Testis (tissue), 2 donors: ENCODE measurements around the gene CCDC191.

ENCODE experiments used
- CTCF ChIP-seq, 3 experiments: fragments of 450-650 bp in 2 of 3; fragments of 200-600 bp in 1 of 3; sonication (generic) in 1 of 3; IDR thresholded peaks; one replicate each; pipeline ENCODE4 v1.5.1; 2016 to 2019; ENCODE audit warnings: antibody characterized with exemption in 3 of 3, mild to moderate bottlenecking in 2 of 3, moderate library complexity in 1 of 3
- POLR2A ChIP-seq: fragments of 450-650 bp; IDR thresholded peaks from one replicate; pipeline ENCODE4 v1.6.1; 2017; ENCODE audit warnings: antibody characterized with exemption, mild to moderate bottlenecking, moderate library complexity

GRCh38 chr3:113977822-113978221 lies 78.5 kb downstream of the CCDC191 start:
- TF ChIP-seq CTCF (IDR thresholded peaks at IDR 0.05) (no peak), POLR2A (no peak)
